GM21723 (cell line): Measurements from ENCODE around the gene NPDC1.

Experiments
- ATAC-seq: cut with Tn5 transposase; IDR thresholded peaks from one replicate; pipeline ENCODE4 v1.9.1; 2021; ENCODE audit warnings: mild to moderate bottlenecking, moderate library complexity; ENCODE audit not compliant: unreplicated experiment

Gene NPDC1

DNA sequence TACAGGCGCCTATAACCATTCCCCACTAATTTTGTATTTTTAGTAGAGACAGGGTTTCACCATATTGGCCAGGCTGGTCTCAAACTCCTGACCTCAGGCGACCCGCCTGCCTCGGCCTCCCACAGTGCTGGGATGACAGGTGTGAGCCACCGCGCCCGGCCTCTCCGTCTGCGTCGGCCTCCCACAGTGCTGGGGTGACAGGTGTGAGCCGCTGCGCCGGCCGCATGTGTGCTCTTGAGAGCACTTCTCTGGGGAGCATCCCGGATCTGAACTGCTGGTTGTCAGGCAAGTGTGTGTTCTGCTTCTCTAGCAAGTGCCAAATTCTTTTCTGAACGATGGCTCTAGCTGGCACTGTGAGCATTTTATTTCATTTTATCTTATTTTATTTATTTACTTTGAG is 11.6 kb upstream of the NPDC1 start:
- ATAC-seq = no peak

DNA sequence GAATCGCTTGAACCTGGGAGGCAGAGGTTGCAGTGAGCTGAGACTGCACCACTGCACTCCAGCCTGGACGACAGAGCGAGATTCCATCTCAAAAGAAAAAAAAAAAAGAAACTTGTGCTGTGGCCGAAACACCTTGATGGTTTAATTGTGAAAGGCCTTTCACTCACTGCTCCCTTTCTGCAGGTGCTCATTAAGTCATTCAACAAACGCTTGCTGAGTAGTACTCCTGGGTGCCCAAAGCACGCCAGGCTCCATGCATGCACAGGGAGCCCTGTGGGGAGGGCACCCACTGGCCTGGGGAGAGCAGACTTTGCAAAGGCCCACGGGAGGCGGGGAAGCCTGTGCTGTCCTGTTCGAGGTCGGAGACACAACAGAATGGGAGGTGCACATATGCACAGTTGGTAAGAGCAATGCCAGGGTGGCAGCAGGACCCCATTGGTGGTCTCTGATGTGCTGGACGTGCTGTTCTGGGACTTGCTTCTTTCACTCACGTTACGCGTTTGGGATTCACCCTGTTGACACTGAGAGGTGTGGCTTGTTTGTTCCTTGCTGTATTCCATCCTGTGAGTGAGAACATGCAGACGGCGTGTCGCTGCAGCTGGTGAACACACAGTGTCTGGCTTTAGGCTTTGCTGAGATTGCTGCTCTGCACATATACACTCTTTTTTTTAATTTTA is 10.9 kb upstream of the NPDC1 start:
- ATAC-seq = no peak

- ATAC-seq = no peak
Observed at GRCh38 chr9:137055385-137056364, 9.7 kb upstream of the NPDC1 start.

- ATAC-seq = no peak
Observed at GRCh38 chr9:137054932-137055384, 9.0 kb upstream of the NPDC1 start.

GRCh38 chr9:137053944-137054931 is 8.3 kb upstream of the NPDC1 start, which contains the start of gene ENTPD2:
Gene ENTPD2, minus strand, starts transcription at chr9:137054061. Its CDS starts 64 bp downstream, at chr9:137053997.
- no peak for ATAC-seq

GRCh38 chr9:137052998-137053943 is 7.3 kb upstream of the NPDC1 start:
- ATAC-seq = no peak

GRCh38 chr9:137052293-137052692 is 6.3 kb upstream of the NPDC1 start:
- ATAC-seq = no peak

DNA sequence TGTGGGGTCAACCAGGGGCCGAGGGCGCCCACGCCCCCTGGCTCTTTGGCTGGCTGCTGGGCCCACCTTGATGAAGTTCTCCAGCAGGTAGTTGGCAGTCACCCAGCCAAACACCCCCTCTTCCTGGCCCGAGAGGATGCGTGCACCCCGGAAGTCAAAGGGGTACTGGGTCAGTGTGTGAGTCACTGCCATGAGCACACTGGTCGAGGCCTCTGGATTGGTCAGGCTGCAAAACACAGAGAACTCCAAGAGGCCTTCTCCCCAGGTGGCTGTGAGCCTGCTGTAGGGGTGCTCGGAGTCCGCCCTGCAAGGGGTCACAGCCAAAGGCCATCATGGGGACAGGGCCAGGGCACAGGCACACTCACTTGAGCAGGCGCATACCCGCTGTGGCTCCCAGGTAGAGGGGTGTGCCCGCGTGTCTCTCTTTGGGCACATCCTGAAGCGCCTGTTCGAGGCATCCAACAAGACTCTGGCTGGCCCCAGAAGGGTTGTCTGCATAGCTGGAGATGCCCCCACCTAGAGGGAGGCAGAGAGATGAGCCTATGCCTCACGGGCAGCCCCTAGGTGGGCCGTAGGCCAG is 5.3 kb upstream of the NPDC1 start:
- ATAC-seq = no peak

- no peak for ATAC-seq
Observed at GRCh38 chr9:137050570-137050969, 4.6 kb upstream of the NPDC1 start.

- ATAC-seq = no peak
Observed at GRCh38 chr9:137049544-137050449, 3.8 kb upstream of the NPDC1 start.

DNA sequence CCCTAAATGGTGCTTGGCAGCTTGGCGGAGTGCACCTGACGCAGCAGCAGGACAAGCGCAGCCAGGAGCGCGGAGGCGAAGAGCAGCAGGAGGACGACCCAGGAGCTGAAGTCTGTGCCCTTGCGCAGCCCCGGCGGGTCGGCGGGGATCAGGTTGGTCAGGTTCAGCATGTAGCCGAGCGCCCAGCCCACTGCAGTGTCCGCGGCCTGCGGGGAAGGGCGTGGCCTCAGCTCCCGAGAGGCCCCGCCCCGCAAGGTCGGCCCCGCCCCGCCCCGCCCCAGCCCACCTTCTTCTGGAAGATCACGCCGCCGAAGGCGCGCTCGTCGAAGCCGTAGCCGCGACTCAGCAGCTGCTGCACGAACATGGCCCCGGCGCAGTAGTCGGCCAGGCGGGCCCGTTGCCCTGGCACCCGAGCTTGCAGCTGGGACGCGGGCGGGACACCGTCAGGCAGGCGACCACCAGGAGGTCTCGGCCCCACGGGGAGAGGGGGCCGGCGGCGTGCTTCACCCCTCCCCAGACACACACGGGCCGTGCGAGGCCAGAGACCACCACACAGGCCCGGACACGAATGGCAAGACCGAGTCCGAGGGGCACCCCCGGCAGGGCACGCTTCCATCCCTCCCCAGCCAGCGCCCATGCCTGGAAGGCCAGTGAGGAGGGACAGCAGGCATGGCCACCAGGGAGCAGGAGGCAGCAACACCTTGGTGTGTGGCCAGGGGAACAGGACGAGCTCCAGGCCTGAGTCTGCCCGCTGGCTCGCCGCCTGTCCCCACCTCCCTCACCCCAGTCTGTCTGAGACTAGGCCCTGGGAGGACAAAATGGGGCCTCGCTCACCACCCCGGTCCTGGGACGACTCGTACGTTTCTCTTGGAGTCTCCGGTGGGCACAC is 2.9 kb upstream of the NPDC1 start:
- no peak for ATAC-seq

GRCh38 chr9:137045294-137046087 is 486 bp downstream of the NPDC1 start:
- no peak for ATAC-seq

- ATAC-seq = no peak
Observed at GRCh38 chr9:137044502-137045177, 1.3 kb downstream of the NPDC1 start.

- no peak for ATAC-seq
Observed at GRCh38 chr9:137044037-137044436, 1.9 kb downstream of the NPDC1 start.

- no peak for ATAC-seq
Observed at GRCh38 chr9:137042751-137043727, 2.9 kb downstream of the NPDC1 start.
